Mucosa of stomach (tissue), 1 donor: ENCODE data around the gene LRSAM1.

Experiments
- H3K27me3 ChIP-seq: one replicate; pipeline ENCODE4 v1.7.0; 2013; ENCODE audit warnings: mild to moderate bottlenecking, low read length; ENCODE audit not compliant: control insufficient read depth, insufficient read depth
- H3K36me3 ChIP-seq: one replicate; pipeline ENCODE4 v1.7.0; 2013; ENCODE audit warnings: low read length; ENCODE audit not compliant: control insufficient read depth, insufficient read depth
- H3K4me1 ChIP-seq: one replicate; pipeline ENCODE4 v1.7.0; 2013; ENCODE audit warnings: mild to moderate bottlenecking, low read length; ENCODE audit not compliant: control insufficient read depth, insufficient read depth
- H3K4me3 ChIP-seq: one replicate; pipeline ENCODE4 v1.7.0; 2013; ENCODE audit warnings: low read length
- H3K9ac ChIP-seq: one replicate; pipeline ENCODE4 v1.7.0; 2013; ENCODE audit warnings: mild to moderate bottlenecking, low read length, moderate library complexity
- H3K9me3 ChIP-seq: one replicate; pipeline ENCODE4 v1.7.0; 2013; ENCODE audit warnings: mild to moderate bottlenecking, low read length, moderate library complexity; ENCODE audit not compliant: control insufficient read depth
- donor health status: Pancreatic carcinoma.

LRSAM1 gene

GRCh38 chr9:127527560-127528268, 76.4 kb downstream of the LRSAM1 start:
- Histone ChIP-seq H3K9me3 (peaks cover 6% of the 10 kb centered on the region), H3K9ac (no peak overlapping the region), H3K4me1 (peaks cover 2% of the 10 kb centered on the region), H3K36me3 (peaks cover 15% of the 10 kb centered on the region), H3K4me3 (no peak overlapping the region), H3K27me3 (no peaks in the 10 kb centered on the region)

DNA sequence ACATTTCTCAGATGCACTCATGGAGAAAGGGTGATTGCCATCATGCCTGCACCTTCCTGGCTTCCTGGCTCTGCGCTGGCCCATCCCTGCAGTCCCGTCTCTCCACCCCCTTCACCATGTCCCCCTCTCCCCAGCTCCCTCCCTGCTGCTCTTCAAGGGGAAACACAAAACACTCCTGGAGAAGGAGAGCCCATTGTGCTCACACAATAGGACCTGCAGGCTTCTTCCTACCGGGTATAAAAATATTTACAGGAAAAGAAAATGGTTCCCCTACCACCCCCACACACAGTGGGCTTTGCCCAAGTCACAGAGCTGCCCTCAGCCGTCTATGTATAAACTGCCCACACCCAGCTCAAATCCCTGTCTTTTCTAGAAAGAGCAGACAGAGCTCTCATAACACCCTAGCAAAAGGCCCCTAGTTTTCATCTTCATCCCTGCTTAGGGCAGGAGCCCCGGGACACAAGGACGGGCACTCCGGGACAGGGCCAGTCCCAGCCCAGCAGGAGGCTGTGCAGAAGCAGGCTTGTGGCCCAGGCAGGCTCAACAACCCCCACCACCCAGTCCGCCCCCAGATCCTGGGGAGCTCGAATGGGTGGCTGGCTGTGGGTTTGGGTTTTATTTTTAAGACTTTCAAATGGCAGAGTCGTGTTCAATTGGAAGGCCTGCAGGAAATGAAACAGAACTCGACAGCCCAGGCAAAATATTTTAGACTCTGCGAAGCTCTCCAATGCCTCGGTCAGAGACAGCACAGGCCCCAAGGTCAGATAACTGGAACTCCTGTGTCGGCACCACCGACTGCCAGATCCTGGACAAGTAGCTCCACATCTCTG, 77.3 kb downstream of the LRSAM1 start:
- Histone ChIP-seq H3K9ac (no peak overlapping the region), H3K4me3 (no peak overlapping the region), H3K4me1 (no peaks in the 10 kb centered on the region), H3K27me3 (no peaks in the 10 kb centered on the region), H3K9me3 (peaks cover 2% of the 10 kb centered on the region), H3K36me3 (peaks cover 11% of the 10 kb centered on the region)

- no peak overlapping the region for H3K9ac ChIP-seq
- no peaks in the 10 kb centered on the region for H3K9me3 ChIP-seq
- peaks cover 3% of the 10 kb centered on the region for H3K36me3 ChIP-seq
- no peaks in the 10 kb centered on the region for H3K4me1 ChIP-seq
- no peaks in the 10 kb centered on the region for H3K27me3 ChIP-seq
- no peak overlapping the region for H3K4me3 ChIP-seq
Measured at GRCh38 chr9:127529671-127530070, 78.4 kb downstream of the LRSAM1 start.

DNA sequence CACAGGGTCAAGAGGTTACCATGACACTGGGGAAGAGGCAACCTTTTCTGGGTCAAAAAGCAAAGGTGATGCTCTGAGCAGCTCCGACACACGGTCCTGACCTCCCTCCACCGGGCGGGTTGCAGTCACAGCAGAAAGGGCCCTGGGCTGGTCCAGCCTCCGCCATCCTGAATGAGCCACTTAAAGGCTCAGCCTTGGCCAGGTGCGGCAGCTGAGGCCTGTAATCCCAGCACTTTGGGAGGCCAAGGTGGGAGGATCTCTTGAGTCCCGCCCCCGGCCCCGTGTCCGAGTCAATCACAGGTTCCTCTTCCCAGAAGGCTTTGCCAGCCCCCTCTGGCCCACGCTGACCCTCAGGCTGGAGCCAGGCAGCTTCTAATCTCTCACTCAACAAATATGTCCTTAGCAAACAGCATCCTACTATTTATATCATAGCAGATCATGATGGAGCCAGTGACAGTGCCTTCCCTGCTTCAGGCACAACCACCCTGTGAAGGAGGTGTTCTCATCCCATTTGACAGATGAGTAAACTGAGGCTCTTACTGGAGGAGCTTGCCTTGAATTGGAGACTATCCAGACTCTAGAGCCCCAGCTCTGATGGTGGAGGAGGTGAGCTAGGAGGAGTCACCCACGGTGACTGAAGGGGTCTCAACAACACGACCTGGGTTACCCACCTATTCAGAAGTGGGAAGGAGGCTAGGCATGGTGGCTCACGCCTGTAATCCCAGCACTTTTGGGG, 79.1 kb downstream of the LRSAM1 start:
- peaks cover under 1% of the 10 kb centered on the region for H3K4me1 ChIP-seq
- peaks cover 3% of the 10 kb centered on the region for H3K36me3 ChIP-seq
- H3K9me3 ChIP-seq = no peaks in the 10 kb centered on the region
- no peak overlapping the region for H3K9ac ChIP-seq
- no peak overlapping the region for H3K4me3 ChIP-seq
- H3K27me3 ChIP-seq = no peaks in the 10 kb centered on the region

DNA sequence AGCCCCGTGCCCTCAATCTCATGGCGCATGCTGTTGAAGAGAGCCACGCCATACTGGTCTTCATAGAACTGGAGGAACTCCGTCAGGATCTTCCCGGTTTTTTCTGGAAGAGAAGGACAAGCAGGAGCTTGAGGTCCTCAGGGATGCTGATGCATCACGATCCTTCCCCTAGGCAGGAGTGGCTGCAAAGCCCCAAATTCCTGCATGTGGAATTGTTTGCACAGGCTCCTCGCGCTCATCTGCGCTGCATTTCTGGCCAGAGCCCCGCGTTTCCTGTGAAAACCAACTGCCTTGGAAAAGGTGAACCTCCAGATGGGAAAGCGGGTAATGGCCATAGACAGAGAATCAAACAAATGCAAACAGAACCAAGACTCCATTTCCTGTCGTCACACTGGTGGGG, 80.4 kb downstream of the LRSAM1 start:
- H3K9ac ChIP-seq = no peak overlapping the region
- peaks cover 13% of the 10 kb centered on the region for H3K4me1 ChIP-seq
- H3K36me3 ChIP-seq = peaks cover 3% of the 10 kb centered on the region
- H3K9me3 ChIP-seq = no peaks in the 10 kb centered on the region
- no peak overlapping the region for H3K4me3 ChIP-seq
- H3K27me3 ChIP-seq = no peaks in the 10 kb centered on the region

- H3K27me3 ChIP-seq = no peaks in the 10 kb centered on the region
- peaks cover 3% of the 10 kb centered on the region for H3K36me3 ChIP-seq
- H3K4me1 ChIP-seq = peaks cover 36% of the 10 kb centered on the region
- H3K9ac ChIP-seq = no peak overlapping the region
- H3K4me3 ChIP-seq = no peak overlapping the region
- no peaks in the 10 kb centered on the region for H3K9me3 ChIP-seq
Measured at GRCh38 chr9:127534250-127534906, 83.1 kb downstream of the LRSAM1 start.

DNA sequence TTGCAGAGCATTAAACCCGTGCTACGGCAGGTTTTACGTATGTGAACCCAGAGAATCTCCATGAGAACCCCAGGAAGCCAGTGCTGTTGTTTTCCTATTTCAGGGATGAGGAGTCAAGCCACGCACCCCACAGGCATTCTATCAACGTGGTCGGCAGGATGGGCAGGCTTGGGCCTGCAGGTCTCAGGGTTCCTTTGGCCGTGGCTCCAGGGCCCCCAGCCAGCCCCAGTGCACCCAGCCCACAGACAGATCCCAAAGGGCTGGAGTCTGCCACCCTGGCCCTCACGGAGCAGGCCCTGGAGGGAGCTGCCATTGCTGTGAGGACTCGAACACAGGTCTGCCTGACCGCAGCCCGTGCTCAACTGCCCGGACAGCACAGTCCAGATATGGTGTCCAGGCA, 83.6 kb downstream of the LRSAM1 start:
- no peak overlapping the region for H3K9ac ChIP-seq
- peaks cover 41% of the 10 kb centered on the region for H3K4me1 ChIP-seq

GRCh38 chr9:127535396-127535795, 84.1 kb downstream of the LRSAM1 start:
- no peak overlapping the region for H3K9ac ChIP-seq
- H3K36me3 ChIP-seq = peaks cover 3% of the 10 kb centered on the region
- no peaks in the 10 kb centered on the region for H3K9me3 ChIP-seq
- no peak overlapping the region for H3K4me3 ChIP-seq
- no peaks in the 10 kb centered on the region for H3K27me3 ChIP-seq
- peaks cover 46% of the 10 kb centered on the region for H3K4me1 ChIP-seq

More for the DNA sequence above, 83.6 kb downstream of the LRSAM1 start:
- H3K27me3 ChIP-seq = no peaks in the 10 kb centered on the region
- no peak overlapping the region for H3K4me3 ChIP-seq
- no peaks in the 10 kb centered on the region for H3K9me3 ChIP-seq
- H3K36me3 ChIP-seq = peaks cover 3% of the 10 kb centered on the region

DNA sequence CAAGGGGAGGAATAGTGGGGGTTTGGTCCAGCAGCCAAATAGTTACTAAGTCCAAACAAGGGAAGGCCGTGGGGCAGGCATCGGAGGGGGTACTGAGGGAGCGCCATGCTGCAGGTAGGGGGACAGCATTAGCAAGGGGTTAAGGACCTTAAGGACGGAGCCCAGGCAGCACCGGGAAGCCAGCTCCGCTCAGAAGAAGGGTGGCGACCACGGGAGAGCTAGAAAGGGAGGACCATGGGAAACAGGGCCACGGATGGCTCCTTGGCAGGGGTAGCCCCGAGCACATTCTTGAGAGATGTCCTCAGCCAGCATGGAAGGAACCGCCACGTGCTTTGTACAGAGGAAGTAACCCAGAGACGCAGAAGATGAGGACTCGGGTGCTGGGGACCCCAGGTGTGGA, 84.5 kb downstream of the LRSAM1 start:
- Histone ChIP-seq H3K9me3 (no peaks in the 10 kb centered on the region), H3K4me1 (peaks cover 50% of the 10 kb centered on the region), H3K36me3 (peaks cover under 1% of the 10 kb centered on the region), H3K9ac (peak overlapping the region; percentile 12), H3K4me3 (no peak overlapping the region), H3K27me3 (no peaks in the 10 kb centered on the region)

DNA sequence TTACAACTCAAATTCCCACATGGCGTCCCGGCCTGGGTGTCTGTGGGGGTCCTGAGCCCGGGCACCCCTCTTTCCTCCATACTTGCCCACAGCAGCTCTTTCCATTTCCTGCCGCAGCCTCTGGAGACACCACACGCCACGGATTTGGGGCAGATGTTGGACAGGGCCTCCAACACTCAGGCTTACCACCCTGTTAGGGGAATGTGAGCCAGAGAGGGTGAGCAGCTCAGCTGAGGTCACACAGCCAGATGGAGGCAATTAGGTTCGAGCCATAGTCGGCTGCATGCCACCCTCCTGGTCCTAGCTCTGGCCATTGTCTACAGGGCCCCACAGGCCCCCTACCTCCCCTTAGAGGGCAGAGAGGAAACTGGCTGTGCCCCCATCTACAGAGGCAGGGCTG, 85.2 kb downstream of the LRSAM1 start:
- H3K9ac ChIP-seq = peak overlapping the region; percentile 33
- no peaks in the 10 kb centered on the region for H3K27me3 ChIP-seq
- H3K4me1 ChIP-seq = peaks cover 57% of the 10 kb centered on the region
- no peaks in the 10 kb centered on the region for H3K9me3 ChIP-seq
- H3K4me3 ChIP-seq = no peak overlapping the region
- no peaks in the 10 kb centered on the region for H3K36me3 ChIP-seq

DNA sequence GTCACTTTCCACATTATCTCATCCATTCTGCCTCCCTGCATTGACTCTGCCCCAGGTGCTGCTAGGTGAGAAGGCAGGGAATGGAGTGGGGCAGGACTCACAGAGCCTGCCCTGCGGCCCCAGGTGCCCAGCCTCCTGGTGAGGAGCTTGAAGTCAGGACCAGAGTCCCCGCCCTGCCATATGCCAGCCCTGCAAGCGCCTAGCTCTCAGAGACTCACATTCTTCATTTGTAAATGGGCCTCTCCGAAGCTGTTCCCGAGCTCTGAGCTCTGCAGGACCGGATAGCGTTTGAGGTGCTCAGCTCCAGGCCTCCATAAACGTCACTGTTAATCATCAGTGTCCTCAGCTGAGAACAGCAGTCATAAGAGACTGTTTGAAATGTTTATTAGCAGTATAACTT, 85.7 kb downstream of the LRSAM1 start:
- H3K36me3 ChIP-seq = no peaks in the 10 kb centered on the region
- H3K9ac ChIP-seq = peak overlapping the region; percentile 45
- no peaks in the 10 kb centered on the region for H3K27me3 ChIP-seq

More for the DNA sequence above, 85.7 kb downstream of the LRSAM1 start:
- Histone ChIP-seq H3K4me3 (no peak overlapping the region), H3K9me3 (no peaks in the 10 kb centered on the region), H3K4me1 (peaks cover 62% of the 10 kb centered on the region)
